ENCODE data around the gene FAM228B.
"Not testable (repeated sequence)": the region's sequence is repeated elsewhere in the genome, so short reads cannot be mapped to it uniquely, and the experiment has no call there.

FAM228B gene

GRCh38 chr2:24123195-24123921 is at the start of gene FAM228B, which contains the start of gene PFN4:
Gene FAM228B, plus strand, starts transcription at chr2:24123469. Its CDS starts 893 bp downstream, at chr2:24124362.
Gene PFN4, minus strand, starts transcription at chr2:24123334. Its CDS starts 799 bp downstream, at chr2:24122535.
- DNase-seq: no peak

- no peak for DNase-seq
Observed at GRCh38 chr2:24073816-24074215, 49.5 kb upstream of the FAM228B start.

DNA sequence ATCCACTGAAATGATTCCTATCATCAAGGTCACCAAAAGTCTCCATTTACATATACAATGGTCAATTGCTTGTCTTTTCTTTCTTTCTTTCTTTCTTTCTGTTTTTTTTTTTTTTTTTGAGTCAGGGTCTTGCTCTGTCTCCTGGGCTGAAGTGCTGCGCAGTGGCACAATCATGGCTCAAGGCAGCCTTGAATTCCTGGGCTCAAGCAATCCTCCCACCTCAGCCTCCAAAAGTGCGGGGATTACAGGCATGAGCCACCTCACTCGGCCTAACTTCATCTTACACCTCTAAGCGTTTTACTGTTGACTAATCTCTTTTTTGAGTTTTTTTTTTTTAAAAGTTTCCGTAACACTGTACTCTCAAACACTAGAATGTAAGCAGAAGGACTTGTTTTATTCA is 48.0 kb upstream of the FAM228B start:
- no peak for DNase-seq

DNA sequence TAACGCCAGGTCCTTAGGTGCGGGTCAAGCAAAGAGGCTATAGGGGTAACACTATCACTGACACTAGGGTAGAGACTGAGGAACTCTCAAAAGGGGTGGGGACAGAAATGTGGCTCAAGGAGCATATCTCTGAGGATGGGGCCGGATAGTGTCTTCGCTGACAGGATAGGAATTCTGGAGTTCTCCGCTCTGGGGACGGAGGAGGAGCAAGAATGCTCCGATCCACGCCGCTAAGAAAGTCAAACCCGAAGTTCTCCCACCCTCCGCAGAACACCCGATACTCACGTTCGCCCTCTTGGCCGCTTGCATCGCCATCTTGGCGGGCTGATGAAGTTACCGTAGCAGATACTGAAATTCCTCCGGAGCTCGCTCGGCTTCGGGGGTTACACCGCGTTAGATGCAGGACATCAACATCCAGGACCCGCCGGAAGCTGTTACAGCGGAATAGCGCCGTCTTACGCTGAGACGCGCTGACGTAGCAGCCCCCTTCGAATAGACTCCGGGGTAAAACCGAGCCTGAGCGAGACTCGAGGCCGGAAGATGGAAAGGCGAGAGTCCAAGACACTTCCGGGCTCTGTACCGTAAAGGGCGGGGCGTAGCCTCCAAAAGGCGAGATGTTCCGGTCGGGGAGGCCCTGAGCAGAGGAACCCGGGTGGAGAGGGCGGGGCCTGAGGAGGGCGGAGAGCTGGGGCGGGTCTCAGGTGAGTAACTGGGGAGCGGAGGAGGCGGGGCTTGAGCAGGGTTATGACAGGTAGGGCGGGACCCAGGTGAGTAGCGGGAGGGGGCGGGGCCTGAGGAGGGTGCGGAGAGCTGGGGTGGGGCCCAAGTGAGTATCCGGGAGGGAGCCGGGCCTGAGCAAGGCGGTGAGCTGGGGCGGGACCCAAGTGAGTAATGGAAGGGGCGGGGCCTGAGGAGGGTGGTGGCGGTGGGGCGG is 47.1 kb upstream of the FAM228B start, which contains the start of gene SF3B6:
TSS of gene SF3B6 (minus strand) at position 412 of the 934 bp plus-strand sequence. CDS start at position 315, 97 bp downstream.
- peak; percentile 88 for DNase-seq

DNA sequence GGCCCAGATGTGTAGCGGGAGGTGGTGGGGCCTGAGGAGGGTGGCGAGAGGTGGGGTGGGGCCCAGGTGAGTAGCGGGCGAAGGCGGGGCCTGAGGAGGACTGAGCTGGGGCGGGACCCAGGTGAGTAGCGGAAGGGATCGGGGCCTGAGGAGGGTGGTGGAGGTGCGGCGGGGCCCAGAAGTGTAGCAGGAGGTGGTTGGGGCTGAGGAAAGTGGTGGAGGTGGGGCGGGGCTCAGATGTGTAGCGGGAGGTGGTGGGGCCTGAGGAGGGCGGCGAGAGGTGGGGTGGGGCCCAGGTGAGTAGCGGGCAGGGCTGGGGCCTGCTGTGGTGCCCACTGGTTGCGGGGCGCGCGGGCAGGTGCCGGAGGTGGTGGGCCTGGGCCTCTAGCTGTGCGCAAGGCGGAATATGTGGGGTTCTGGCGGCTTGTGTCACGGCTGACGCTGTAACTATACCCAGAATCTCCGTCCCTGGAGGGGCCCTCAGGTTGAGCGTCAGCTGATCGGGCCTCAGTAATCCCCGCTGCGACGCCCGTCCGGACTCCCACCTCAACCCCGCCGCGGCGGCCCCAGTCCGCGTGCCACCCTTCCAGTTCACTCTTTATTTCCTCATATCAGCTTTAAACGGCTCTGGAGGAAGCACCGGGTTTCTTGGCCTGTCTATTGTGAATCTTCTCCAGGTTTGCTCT is 46.3 kb upstream of the FAM228B start:
- no peak for DNase-seq

DNA sequence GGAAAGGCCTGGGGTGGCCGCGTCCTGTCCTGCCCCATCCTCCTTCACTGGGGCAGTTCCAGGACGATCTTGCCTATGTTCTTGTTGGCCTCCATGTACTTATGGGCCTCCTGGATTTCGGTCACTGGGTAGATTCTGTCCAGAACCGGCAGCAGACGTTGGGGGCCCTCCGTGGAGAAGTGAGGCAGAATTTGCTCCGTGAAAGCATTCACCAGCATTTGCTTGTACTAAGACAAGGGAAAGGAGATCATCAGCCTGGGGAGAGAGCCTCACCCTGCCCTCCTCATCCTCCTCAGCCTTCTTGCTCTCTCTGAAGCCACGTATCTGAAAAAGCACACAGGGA is 45.8 kb upstream of the FAM228B start:
- DNase-seq: no peak

DNA sequence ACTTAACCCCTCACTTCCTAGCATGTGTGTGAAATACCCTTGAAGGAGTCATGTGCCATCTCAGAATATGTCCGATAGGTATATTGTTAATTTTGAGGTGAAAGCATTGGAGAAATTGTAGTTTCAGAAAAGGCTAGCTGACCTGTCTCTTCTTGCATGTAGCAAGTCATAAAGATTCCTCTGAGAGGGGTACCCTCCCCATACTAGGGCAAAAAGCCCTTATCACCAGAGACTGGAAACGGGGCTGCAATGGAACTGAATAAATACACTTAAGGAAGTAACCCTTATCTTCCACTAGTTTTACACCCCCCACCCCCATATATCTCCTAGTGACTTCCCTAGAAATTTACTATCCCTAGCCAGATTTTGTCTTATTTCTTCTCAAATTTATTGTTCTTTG is 45.4 kb upstream of the FAM228B start:
- DNase-seq: no peak

DNA sequence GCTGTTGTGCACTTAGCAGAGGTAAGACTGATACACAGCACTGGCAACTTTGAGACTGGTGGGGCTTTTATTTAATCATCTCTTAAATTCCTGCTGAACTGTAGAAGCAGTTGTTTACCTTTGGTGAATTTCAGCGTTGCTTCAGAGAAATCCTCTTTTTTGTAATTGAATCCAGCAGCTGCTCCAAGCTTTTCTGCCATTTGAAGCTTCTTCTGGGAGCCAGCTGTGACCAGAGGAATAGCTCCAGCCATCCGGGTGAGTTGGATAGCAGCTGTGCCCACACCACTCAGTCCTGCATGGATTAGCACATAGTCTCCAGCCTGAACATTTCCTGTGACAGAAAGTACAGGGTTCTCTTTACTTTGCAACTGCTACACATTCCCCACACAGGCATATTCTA is 42.6 kb upstream of the FAM228B start:
- DNase-seq: no peak

DNA sequence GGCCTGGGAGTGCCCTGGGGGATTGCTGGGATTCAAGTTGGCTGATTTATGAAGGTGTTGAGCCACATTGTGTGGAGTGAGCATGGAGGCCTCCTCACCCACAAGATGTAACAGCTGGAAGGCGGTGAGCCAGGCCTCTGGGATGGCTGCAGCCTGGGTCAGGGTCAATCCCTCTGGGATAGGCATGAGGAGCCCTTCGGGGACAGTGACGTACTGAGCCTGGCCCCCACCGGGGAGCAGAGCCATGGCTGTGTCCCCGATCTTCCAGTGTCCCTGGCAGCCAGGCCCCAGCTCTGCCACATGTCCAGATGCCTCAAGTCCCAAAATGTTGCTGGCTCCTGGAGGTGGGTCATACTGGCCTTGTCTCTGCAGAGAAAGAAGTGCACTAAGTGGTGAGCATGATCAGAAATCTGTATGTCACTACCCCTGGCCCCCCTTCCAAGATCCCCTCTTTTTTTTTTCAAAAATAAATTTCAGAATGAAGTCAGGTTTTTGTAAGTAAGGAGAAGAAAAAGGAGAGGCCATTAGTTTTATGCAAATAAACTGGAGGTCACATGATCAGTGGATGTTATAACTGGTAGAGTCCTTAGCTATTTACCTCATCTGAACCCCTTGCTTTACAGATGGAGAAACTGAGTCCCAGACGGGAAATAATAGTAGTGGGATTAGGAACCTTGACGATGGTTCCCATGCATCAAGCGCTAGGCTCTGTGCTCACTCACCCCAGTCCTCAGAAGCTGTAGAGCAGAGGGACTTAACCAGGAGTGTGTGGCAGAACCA is 40.3 kb upstream of the FAM228B start:
- no peak for DNase-seq

DNA sequence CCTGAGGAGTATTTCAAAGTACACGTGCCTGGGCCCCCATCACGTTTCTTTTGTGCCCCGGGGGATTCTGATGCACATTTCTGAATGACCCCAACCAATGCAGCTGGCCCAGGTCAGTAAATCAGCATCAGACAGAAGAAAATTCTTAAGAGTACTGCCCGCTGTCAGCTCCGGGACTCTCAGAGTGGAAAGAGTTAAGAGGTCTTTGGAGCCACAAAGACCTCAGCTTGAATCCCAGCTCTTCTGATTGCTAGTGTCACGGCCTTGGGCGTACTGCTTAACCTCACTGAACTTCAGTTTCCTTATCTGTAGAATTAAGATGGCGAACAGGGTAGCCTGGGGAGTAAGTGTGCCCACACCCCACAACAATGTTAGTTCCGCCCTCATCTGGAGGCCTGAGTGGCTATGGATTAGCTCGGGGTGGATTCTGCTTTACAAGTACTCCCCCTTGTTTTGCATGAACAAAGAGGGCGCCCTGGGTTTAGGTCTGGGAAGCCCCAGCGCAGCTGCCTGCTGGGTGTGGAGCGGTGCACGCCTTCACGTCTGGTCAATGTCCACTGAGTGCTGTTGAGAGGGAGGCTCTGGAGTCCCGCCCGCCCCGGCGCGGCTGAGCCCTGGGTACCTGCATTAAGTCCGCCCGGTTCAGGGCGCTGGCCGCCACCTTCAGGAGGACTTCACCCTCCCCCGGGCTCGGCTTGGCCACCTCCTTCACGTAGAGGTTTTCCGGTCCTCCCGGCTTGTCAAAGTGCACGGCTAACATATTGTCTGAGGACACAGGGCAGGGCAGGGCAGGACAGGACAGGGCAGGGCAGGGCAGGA is 39.5 kb upstream of the FAM228B start:
- no peak for DNase-seq

GRCh38 chr2:24084386-24085199 is 38.7 kb upstream of the FAM228B start, which contains the start of gene TP53I3:
Gene TP53I3, minus strand, starts transcription at chr2:24084834. Its CDS starts 508 bp downstream, at chr2:24084326.
- DNase-seq: no peak

- DNase-seq: no peak
Observed at GRCh38 chr2:24085200-24085489, 38.1 kb upstream of the FAM228B start.

GRCh38 chr2:24086241-24086640 is 37.0 kb upstream of the FAM228B start:
- no peak for DNase-seq

GRCh38 chr2:24087032-24087431 is 36.2 kb upstream of the FAM228B start:
- DNase-seq: no peak

GRCh38 chr2:24088821-24089359 is 34.4 kb upstream of the FAM228B start:
- no peak for DNase-seq

GRCh38 chr2:24093270-24093669 is 30.0 kb upstream of the FAM228B start:
- DNase-seq: not testable (repeated sequence)

DNA sequence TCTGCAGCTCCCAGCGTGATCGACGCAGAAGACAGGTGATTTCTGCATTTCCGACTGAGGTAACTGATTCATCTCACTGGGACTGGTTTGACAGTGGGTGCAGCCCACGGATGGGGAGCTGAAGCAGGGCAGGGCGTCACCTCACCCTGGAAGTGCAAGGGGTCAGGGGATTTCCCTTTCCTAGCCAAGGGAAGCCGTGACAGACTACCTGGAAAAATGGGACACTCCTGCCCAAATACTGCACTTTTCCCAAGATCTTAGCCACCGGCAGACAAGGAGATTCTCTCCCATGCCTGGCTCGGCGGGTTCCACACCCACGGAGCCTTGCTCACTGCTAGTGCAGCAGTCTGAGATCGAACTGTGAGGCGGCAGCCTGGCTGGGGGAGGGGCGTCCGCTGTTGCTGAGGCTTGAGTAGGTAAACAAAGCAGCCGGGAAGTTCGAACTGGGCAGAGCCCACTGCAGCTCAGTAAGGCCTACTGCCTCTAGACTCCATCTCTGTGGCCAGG is 28.0 kb upstream of the FAM228B start:
- not testable (repeated sequence) for DNase-seq

GRCh38 chr2:24100732-24101131 is 22.5 kb upstream of the FAM228B start:
- DNase-seq: not testable (repeated sequence)

DNA sequence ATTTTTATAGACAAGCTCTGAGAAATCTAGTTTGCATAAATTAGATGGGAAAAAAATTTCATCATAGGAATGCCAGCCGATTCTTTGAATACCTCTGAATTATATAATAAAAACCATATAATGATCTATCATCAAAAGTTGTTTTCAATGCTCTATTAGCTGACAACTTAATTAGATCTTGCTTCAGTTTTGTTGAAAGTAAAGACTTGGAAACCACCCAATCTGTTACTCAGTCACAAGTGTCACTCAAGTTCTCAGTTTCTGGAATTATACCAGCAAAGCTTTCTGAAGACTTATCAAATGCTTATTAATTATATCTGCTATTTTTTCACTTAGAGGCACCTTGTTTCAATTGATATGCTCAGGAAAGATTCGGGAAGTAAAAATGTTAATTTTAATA is 21.3 kb upstream of the FAM228B start:
- no peak for DNase-seq

GRCh38 chr2:24102677-24103076 is 20.6 kb upstream of the FAM228B start:
- no peak for DNase-seq

Measured in SIG-M5 (cell line).